GM12878 (cell line): Measurements from ENCODE around the gene SLC35A1. TPM values are rescaled to one million over a fixed set of nuclear protein-coding genes. Genes with fewer than 3 reads are reported as not detected.

ENCODE experiments used
- ATAC-seq: fragments of 200-7000 bp; cut with Tn5 transposase; 3 replicates; pipeline ENCODE4 v1.9.1; 2020; ENCODE audit warnings: mild to moderate bottlenecking, moderate library complexity
- BruUV-seq: library from RNA; stranded (reverse); fragments of 400-500 nt; replicated peaks from 2 replicates; lab custom pipeline; 2021; lab: Mats Ljungman, UMichigan
- CTCF ChIA-PET: fragments of 300-600 bp; sonication (Branson Sonifier 250); formaldehyde crosslinking; extraction: SDS; loops from one replicate; lab custom pipeline; 2021; ENCODE audit warnings: inconsistent platforms; lab: Yijun Ruan, JAX
- POLR2A ChIA-PET: fragments of 350-600 bp; formaldehyde crosslinking; extraction: SDS; loops from one replicate; lab custom pipeline; 2021; ENCODE audit warnings: inconsistent platforms; lab: Charles Lee
- RAD21 ChIA-PET: fragments of 300-600 bp; sonication (Branson Sonifier 250); formaldehyde crosslinking; loops from one replicate; lab custom pipeline; 2023; ENCODE audit warnings: antibody characterized with exemption; ENCODE audit not compliant: unreplicated experiment; lab: Charles Lee
- SMC1A ChIA-PET: fragments of 300-600 bp; sonication (Branson Sonifier 250); formaldehyde crosslinking; loops from one replicate; lab custom pipeline; 2023; ENCODE audit not compliant: unreplicated experiment, uncharacterized antibody; lab: Charles Lee
- DNase-seq: peaks from one replicate; pipeline ENCODE4 v3.0.0-alpha.2; 2011; ENCODE audit warnings: low read depth, low spot score
- FAIRE-seq: peaks from 3 replicates; lab custom pipeline; 2011; peaks lifted over from hg19 to GRCh38; lab: Jason Lieb, UNC
- H2AFZ ChIP-seq: 2 replicates; pipeline ENCODE4 v1.6.0; 2011; ENCODE audit warnings: low read depth, low read length, control low read depth; ENCODE audit not compliant: control insufficient read depth
- H3K27ac ChIP-seq: 2 replicates; pipeline ENCODE4 v1.5.1; 2011; ENCODE audit warnings: control low read depth; ENCODE audit not compliant: control insufficient read depth, insufficient read depth
- H3K27me3 ChIP-seq, 2 experiments: replicated peaks in 1 of 2; 2 replicates each; pipeline versions ENCODE4 v1.6.0 to v1.6.1; 2011; ENCODE audit warnings: low read length in 1 of 2; ENCODE audit not compliant: control insufficient read depth in 2 of 2, insufficient read depth in 2 of 2
- H3K36me3 ChIP-seq, 2 experiments: 2 replicates each; pipeline ENCODE4 v1.5.1; 2011; ENCODE audit warnings: low read length in 1 of 2; ENCODE audit not compliant: control insufficient read depth in 2 of 2, insufficient read depth in 2 of 2
- H3K4me1 ChIP-seq: 2 replicates; pipeline ENCODE4 v1.6.1; 2011; ENCODE audit warnings: mild to moderate bottlenecking, low read length, moderate library complexity, mixed read lengths; ENCODE audit not compliant: control insufficient read depth, insufficient read depth
- H3K4me2 ChIP-seq: 2 replicates; pipeline ENCODE4 v1.6.0; 2011; ENCODE audit warnings: control low read depth; ENCODE audit not compliant: control insufficient read depth, insufficient read depth
- H3K4me3 ChIP-seq: fragments of 200-600 bp; sonication (generic); 2 replicates; pipeline ENCODE4 v1.5.1; 2016
- H3K79me2 ChIP-seq: 2 replicates; pipeline ENCODE4 v1.6.0; 2011; ENCODE audit warnings: low read length; ENCODE audit not compliant: control insufficient read depth, insufficient read depth
- H3K9ac ChIP-seq: 2 replicates; pipeline ENCODE4 v1.8.0; 2011; ENCODE audit warnings: low read length, control low read depth, mixed read lengths; ENCODE audit not compliant: control insufficient read depth, insufficient read depth
- H3K9me3 ChIP-seq: replicated peaks from 3 replicates; pipeline ENCODE4 v1.5.1; 2011; ENCODE audit warnings: mild to moderate bottlenecking, low read length; ENCODE audit not compliant: control insufficient read depth, insufficient read depth
- H4K20me1 ChIP-seq: 2 replicates; pipeline ENCODE4 v1.6.0; 2011; ENCODE audit not compliant: control insufficient read depth, insufficient read depth
- CREB1 ChIP-seq: IDR thresholded peaks from 2 replicates; pipeline ENCODE4 v1.6.1; 2012; ENCODE audit warnings: low read depth, mild to moderate bottlenecking, inconsistent platforms
- CREM ChIP-seq: IDR thresholded peaks from 2 replicates; pipeline ENCODE4 v1.6.1; 2014; ENCODE audit warnings: antibody characterized with exemption, low read depth
- EP300 ChIP-seq, 2 experiments: fragments of 150-350 bp in 1 of 2; IDR thresholded peaks; 2 replicates each; pipeline ENCODE4 v1.6.1; 2011 to 2012; ENCODE audit warnings: low read depth in 2 of 2, low read length in 2 of 2, borderline replicate concordance in 1 of 2, improper control_type of control experiment in 1 of 2, inconsistent platforms in 1 of 2; ENCODE audit not compliant: control insufficient read depth in 1 of 2
- HSF1 ChIP-seq: fragments of 150-350 bp; IDR thresholded peaks from 2 replicates; pipeline ENCODE4 v1.6.1; 2014; ENCODE audit warnings: mild to moderate bottlenecking, low read depth, low read length
- MTA3 ChIP-seq: IDR thresholded peaks from 2 replicates; pipeline ENCODE4 v1.6.1; 2012; ENCODE audit warnings: low read length, inconsistent platforms, borderline replicate concordance
- RCOR1 ChIP-seq: conservative IDR thresholded peaks from 2 replicates; pipeline ENCODE4 v1.6.1; 2012; ENCODE audit warnings: low read depth, low read length, improper control_type of control experiment
- REST ChIP-seq: IDR thresholded peaks from 2 replicates; pipeline ENCODE4 v1.6.1; 2012; ENCODE audit warnings: mild to moderate bottlenecking, low read depth, low read length
- SMC3 ChIP-seq: IDR thresholded peaks from 2 replicates; pipeline ENCODE4 v1.6.1; 2011; ENCODE audit warnings: low read length, improper control_type of control experiment, borderline replicate concordance
- SPI1 ChIP-seq: IDR thresholded peaks from 2 replicates; pipeline ENCODE4 v1.6.1; 2011; ENCODE audit warnings: low read depth, mild to moderate bottlenecking, low read length, moderate library complexity, borderline replicate concordance; ENCODE audit not compliant: insufficient read depth
- SREBF1 ChIP-seq: IDR thresholded peaks from 2 replicates; pipeline ENCODE4 v1.6.1; 2012; ENCODE audit warnings: mild to moderate bottlenecking, low read length
- WGBS: methylation state at CpG from one replicate; pipeline ENCODE4 v1.1.6; 2016; ENCODE audit warnings: low lambda C conversion rate; ENCODE audit not compliant: insufficient replicate concordance, insufficient coverage; ENCODE audit errors: missing lambda C conversion rate; 5-methylcytosine and 5-hydroxymethylcytosine counted together
- in situ Hi-C: fragments of 300-500 bp; cut with MboI; formaldehyde crosslinking; loops from 9 replicates; pipeline ENCODE4 v1.14.3; 2018; ENCODE audit warnings: mixed read lengths
- intact Hi-C: fragments of 100-400 bp; cut with micrococcal nuclease; formaldehyde crosslinking; loops from one replicate; pipeline ENCODE4 v1.14.2; 2022; ENCODE audit not compliant: unreplicated experiment
- polyA plus RNA-seq, 11 experiments: library from polyadenylated mRNA; depleted of rRNA in 4 of 11; unstranded in 6 of 11; stranded (reverse) in 5 of 11; fragments of >200 nt; fragmentation: Nextera tagmentation in 4 of 11; fragmentation: Illumina TruSeq in 1 of 11; extraction: Ambion mirVana in 4 of 11; extraction: Trizol in 1 of 11; gene quantifications; 1 replicate in 1 of 11; 2 replicates in 10 of 11; pipeline versions ENCODE4 v1.2.1 to v1.2.3, GENCODE V29; 2011 to 2016; ENCODE audit warnings: inconsistent platforms in 2 of 11, missing spikeins in 2 of 11, low read depth in 1 of 11
- total RNA-seq, 4 experiments: library from RNA; depleted of rRNA in 3 of 4; stranded (reverse); fragments of >200 nt in 3 of 4; fragmentation: Illumina TruSeq in 1 of 4; extraction: Trizol in 1 of 4; gene quantifications; 2 replicates each; pipeline versions ENCODE4 v1.2.1 to v1.2.3, GENCODE V29; 2013 to 2021

SLC35A1 gene
- total and polyA plus RNA-seq, 10 of the 15 experiments (the other 5 are each of a cell fraction or from before 2014, with no cell fraction given): 7.1 to 28.0 (median 12.4) TPM

- ChIA-PET POLR2A (no interaction called here), RAD21 (no interaction called here), SMC1A (no interaction called here), CTCF (interaction anchor here (1.3 kb wide), 1 partner anchor 10 kb away, joined by 3 read pairs; no protein-coding TSS in a partner anchor)
- Histone ChIP-seq H4K20me1 (no peaks in the 10 kb centered on the region), H3K79me2 (no peaks in the 10 kb centered on the region), H3K36me3 (no peaks in the 10 kb centered on the region), H3K4me3 (no peak overlapping the region), H3K27me3 (no peaks in the 10 kb centered on the region), H3K9me3 (no peaks in the 10 kb centered on the region), H3K4me2 (no peak overlapping the region), H2AFZ (no peak overlapping the region), H3K27ac (no peak overlapping the region), H3K9ac (no peak overlapping the region), H3K4me1 (no peaks in the 10 kb centered on the region)
- WGBS: 27% methylated on average over 4 of the region's 4 CpGs
- TF ChIP-seq HSF1 (no peak), CREB1 (peak; percentile 77), CREM (0 out of 2 replicates have a peak, but pooled peaks have one; percentile 27), RCOR1 (peak; percentile 80; the same call in 1 of the 2 replicates), SMC3 (no peak), SREBF1 (no peak), REST (peak; percentile 99), SPI1 (0 out of 2 replicates have a peak, but pooled peaks have one; percentile 18), MTA3 (no peak), EP300 (IDR thresholded peaks at IDR 0.05; ENCODE audit: borderline replicate concordance in 1 of 2, control insufficient read depth in 1 of 2, low read depth in 2 of 2, low read length in 2 of 2) (no peak)
- no TSS peak for BruUV-seq
- FAIRE-seq (peak; percentile 75), DNase-seq (peak; percentile 25), ATAC-seq (peak; percentile 76)
- intact Hi-C loops: no loop called here
- in situ Hi-C loops: no loop called here
Observed at GRCh38 chr6:87436435-87436834, 36.3 kb upstream of the SLC35A1 start.
